Measurements from ENCODE around the gene TRAM1L1.

TRAM1L1 gene

DNA sequence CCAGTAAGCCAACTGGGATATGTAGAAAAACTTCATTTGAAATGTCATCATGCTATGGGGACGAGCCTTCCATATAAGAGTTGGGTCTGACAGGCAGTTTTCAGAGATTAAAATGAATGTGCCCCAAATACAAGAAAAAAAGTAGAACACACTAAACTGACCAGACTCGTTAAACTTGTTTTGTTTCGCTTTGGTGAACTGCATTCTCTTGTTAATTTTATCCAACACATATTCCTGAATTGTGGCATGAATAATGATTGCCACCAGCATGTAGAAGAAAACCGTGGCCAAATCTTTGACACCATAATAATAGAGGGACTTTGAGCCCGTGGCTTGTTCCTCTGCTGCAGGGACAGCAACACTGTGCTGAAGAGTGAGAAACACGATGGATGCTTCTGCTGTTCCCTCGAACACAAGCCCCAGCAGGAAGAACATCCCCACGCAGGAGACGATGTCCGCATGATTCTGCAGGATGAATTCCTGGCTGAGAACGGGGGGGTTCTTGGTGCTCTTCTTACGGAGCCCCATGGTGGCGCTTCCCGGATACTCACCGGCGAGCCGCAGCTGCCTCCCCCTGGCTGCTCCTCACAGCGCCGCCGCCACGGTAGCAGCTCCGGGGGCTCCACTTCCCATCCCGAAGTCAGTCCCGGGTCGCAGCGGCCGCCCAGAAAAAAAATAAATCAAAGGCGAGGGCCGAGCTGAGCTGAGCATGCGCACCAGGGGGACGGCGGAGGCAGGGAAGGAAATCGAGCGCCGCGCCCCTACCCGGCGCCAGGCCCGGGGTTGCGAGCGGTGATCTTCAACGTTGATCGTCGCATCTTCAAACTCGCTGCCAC, at the start of gene TRAM1L1:
TSS of gene TRAM1L1 (minus strand) at position 711 of the 836 bp plus-strand sequence. CDS start at position 528, 183 bp downstream.
- no peak for DNase-seq (ENCODE audit: low read depth)

DNA sequence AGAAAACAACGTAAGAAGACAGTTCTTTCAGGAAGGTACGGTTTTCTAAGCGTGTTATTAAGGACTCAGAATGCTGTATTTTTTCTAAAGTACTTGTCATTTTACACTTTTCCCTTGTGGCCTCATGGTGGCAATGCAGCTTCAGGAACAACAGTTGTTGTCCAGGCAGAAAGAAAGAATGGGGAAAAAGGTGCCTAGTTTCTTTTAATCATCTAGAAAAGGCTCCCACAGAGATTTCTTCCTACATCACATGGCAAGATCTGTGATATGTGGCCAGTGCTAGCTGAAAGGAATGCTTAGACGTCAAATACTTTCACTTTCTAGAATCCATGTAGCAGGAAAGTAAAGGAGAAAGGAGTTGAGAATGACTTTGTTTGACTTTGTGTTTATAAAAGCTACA, 49.0 kb upstream of the TRAM1L1 start:
- DNase-seq (ENCODE audit: low read depth), result no peak

DNA sequence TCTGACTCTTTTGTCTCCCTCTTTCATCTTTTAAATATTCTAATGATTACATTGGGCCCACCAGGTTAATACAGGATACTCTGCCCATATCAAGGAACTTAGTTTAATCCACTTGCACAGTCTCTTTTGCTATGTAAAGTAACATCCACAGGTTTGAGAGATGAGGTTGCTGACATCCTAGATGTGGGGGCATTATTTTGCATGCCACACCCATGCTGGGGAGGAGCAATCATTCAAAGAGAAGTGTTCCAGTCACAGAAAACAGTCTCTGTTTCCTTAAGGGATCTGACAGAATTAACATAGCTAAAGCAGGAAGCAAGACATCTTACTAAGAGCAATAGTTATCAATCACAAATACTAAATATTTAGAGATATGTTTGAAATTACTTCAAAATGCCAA, 11.5 kb upstream of the TRAM1L1 start:
- DNase-seq (ENCODE audit: low read depth), result no peak

DNA sequence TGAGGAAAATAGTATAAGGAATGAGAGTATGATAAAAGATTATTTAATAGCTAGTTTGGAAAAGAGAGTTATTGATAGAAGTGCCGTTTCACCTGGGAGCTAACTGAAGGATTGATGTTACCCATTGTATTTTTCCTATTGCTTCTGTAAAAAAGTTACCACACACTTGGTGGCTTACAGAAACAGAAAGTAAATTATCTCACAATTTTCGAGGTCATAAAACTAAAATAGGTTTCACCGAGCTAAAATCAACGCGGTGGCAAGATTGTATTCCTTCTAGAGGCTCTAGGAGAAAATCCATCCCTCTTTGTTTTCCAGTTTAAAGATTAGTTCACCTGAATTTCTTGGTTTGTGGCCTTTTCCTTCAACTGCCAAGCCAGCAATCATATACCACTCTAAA, 11.1 kb upstream of the TRAM1L1 start:
- no peak for DNase-seq (ENCODE audit: low read depth)

DNA sequence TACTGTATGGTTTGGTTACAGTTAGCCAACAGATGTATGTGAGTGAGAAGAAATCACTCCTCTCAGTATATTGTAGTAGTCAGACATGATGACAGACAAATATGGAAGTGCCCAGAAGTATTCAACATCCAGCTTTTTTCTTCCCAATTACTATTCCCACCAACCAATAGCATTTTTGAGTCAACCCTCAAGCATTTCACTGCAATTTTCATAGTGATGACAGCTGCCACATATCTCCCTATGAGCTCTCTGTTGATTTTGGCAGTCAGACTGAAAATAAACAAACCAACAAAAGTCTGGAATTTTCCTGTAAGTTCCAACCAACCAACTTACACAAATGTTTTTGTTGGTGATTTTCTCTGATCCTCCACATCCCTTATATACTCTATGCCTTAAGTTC, 8.2 kb upstream of the TRAM1L1 start:
- DNase-seq (ENCODE audit: low read depth), result no peak

DNA sequence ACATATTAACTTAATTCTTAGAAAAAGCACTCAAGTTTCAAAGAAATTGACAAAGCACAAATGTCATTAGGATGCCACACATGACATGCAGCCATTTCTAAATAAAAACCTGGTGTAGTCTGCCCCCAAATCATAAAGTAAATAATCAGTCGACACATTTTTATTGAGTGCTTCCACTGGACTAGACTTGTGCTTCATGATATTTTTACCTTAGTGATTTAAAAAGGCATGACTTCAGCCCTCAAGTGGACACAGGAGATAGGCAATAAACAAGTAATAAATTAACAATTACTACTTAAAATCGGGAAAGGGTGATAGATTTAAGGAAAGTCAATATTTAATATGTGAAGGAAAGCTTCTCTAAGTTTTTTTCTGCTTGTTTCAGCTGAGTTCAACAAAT, 7.6 kb downstream of the TRAM1L1 start:
- DNase-seq (ENCODE audit: low read depth), result no peak

DNA sequence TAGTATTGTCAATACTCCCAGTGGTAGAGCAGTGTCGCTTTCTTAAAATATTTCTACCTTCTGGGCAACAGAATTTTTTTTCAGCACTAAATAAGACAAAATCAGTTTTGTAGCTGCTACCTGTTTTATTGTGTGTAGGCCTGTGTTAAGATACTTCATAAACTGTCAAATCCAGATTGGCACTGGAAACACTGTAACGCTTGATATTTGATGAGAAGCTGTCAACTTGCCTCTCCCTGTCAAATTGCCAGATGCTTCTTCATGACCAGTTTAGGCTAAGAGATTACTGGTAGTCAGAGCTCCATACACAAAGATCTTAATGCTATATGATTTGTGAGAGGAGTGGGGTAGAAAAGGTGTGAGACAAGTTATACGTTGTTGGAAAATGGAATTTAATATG, 17.3 kb downstream of the TRAM1L1 start:
- DNase-seq (ENCODE audit: low read depth), result no peak

DNA sequence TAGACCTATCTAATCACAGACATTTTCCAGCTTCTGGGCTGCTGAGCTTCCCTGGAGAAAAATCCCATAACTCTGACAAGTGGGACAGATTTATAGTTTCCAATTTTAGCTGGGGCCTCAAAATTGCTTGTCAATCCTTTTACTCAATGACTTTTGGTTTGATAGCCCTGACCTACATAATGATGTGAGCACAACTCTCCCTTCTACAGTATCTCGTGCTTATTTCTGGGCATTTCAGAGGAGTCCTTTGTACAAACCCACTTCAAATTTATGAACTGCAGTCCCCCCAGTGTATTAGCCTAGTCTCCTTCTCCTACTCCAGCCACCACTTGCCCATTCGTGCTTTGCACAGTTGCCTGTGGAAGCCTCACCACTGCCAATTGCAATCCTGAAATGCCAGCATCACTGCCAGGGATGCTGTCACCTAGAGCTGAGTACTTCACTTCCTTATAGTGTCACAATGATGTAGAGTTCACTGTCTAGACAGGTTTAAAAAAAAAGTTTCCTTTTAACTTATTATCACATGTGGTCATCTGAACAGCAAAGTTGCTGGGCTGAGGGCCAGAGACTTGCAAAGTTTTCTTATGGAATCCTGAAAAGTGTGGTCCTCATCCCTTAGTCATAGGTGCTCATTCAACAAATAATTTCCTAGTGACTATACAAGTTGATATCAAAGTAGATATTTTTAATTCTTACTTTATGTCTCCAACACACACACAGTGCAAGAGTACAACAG, 21.2 kb downstream of the TRAM1L1 start:
- DNase-seq (ENCODE audit: low read depth), result no peak

DNA sequence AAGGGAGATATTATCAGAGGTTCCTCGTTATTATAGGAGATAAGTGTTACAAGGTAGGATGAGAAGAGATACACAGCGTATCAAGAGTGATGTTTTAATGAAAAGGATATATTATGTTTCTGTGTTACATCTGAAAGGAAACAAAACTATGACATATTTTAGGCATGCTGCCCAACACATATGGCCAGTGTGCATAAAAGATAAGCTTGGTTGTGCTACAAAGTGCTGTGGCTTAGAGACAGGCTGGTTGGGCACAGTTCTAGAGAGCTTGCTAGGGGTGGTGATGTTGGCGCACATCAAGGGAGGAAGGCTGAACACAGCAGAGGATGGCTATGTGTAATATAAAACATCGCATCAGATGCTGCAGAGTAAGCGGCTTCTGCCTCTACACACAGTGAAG, 42.4 kb downstream of the TRAM1L1 start:
- DNase-seq (ENCODE audit: low read depth), result no peak
